ENCODE measurements around the gene DNAH17.

The DNAH17 gene

GRCh38 chr17:78493450-78493849 lies 83.7 kb downstream of the DNAH17 start:
- Mint-ChIP-seq H3K4me1 (no peaks in the 10 kb centered on the region), H3K36me3 (ENCODE audit: low read depth) (no peaks in the 10 kb centered on the region), H3K9me3 (no peaks in the 10 kb centered on the region), H3K27ac (no peak overlapping the region), H3K27me3 (ENCODE audit: low read depth) (peaks cover 11% of the 10 kb centered on the region), H3K4me3 (no peak overlapping the region)
- TF ChIP-seq, protein P1, sequence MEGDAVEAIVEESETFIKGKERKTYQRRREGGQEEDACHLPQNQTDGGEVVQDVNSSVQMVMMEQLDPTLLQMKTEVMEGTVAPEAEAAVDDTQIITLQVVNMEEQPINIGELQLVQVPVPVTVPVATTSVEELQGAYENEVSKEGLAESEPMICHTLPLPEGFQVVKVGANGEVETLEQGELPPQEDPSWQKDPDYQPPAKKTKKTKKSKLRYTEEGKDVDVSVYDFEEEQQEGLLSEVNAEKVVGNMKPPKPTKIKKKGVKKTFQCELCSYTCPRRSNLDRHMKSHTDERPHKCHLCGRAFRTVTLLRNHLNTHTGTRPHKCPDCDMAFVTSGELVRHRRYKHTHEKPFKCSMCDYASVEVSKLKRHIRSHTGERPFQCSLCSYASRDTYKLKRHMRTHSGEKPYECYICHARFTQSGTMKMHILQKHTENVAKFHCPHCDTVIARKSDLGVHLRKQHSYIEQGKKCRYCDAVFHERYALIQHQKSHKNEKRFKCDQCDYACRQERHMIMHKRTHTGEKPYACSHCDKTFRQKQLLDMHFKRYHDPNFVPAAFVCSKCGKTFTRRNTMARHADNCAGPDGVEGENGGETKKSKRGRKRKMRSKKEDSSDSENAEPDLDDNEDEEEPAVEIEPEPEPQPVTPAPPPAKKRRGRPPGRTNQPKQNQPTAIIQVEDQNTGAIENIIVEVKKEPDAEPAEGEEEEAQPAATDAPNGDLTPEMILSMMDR (IDR thresholded peaks at IDR 0.05; ENCODE audit: unreplicated experiment in 3 of 3), result no peak

GRCh38 chr17:78492116-78492799 lies 84.9 kb downstream of the DNAH17 start:
- Mint-ChIP-seq H3K4me3 (no peak overlapping the region), H3K27me3 (ENCODE audit: low read depth) (peaks cover 11% of the 10 kb centered on the region), H3K9me3 (no peaks in the 10 kb centered on the region), H3K4me1 (no peaks in the 10 kb centered on the region), H3K36me3 (ENCODE audit: low read depth) (no peaks in the 10 kb centered on the region), H3K27ac (no peak overlapping the region)
- TF ChIP-seq, protein P1 (IDR thresholded peaks at IDR 0.05; ENCODE audit: unreplicated experiment in 3 of 3), result no peak

- no peaks in the 10 kb centered on the region for H3K4me1 Mint-ChIP-seq
- H3K9me3 Mint-ChIP-seq, result no peaks in the 10 kb centered on the region
- no peak overlapping the region for H3K4me3 Mint-ChIP-seq
- H3K27me3 Mint-ChIP-seq (ENCODE audit: low read depth), result peaks cover 18% of the 10 kb centered on the region
- no peaks in the 10 kb centered on the region for H3K36me3 Mint-ChIP-seq (ENCODE audit: low read depth)
- TF ChIP-seq, protein P1 (IDR thresholded peaks at IDR 0.05; ENCODE audit: unreplicated experiment in 3 of 3), result no peak
- no peak overlapping the region for H3K27ac Mint-ChIP-seq
Measured at GRCh38 chr17:78491236-78492115, 85.7 kb downstream of the DNAH17 start.

DNA sequence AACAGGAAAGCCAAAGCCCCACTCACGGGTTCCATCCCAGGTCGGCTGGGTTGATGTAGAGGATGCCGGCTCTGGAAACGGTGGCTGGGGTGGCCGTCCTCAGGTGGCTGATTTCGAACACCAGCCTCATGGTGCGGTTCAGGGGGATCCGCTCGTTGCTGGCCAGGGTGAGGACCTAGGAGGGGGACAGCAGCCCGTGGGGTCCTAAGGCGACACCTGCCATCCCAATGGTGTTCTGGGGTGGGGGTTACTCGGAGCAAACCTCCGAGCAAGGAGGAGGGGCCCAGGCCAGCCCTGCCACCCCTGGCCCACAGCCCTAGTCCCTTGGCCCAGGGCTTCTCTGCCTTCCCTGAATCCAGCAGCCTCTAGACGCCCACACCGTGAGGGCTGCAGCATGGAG lies 86.5 kb downstream of the DNAH17 start:
- H3K27ac Mint-ChIP-seq, result no peak overlapping the region
- no peaks in the 10 kb centered on the region for H3K36me3 Mint-ChIP-seq (ENCODE audit: low read depth)
- no peaks in the 10 kb centered on the region for H3K9me3 Mint-ChIP-seq
- H3K4me3 Mint-ChIP-seq, result no peak overlapping the region
- TF ChIP-seq, protein P1 (IDR thresholded peaks at IDR 0.05; ENCODE audit: unreplicated experiment in 3 of 3), result no peak
- peaks cover 21% of the 10 kb centered on the region for H3K27me3 Mint-ChIP-seq (ENCODE audit: low read depth)
- H3K4me1 Mint-ChIP-seq, result no peaks in the 10 kb centered on the region

GRCh38 chr17:78490156-78490555 lies 87.0 kb downstream of the DNAH17 start:
- no peaks in the 10 kb centered on the region for H3K36me3 Mint-ChIP-seq (ENCODE audit: low read depth)
- no peak overlapping the region for H3K4me3 Mint-ChIP-seq
- H3K4me1 Mint-ChIP-seq, result no peaks in the 10 kb centered on the region
- TF ChIP-seq, protein P1 (IDR thresholded peaks at IDR 0.05; ENCODE audit: unreplicated experiment in 3 of 3), result no peak
- no peaks in the 10 kb centered on the region for H3K9me3 Mint-ChIP-seq
- H3K27me3 Mint-ChIP-seq (ENCODE audit: low read depth), result peaks cover 26% of the 10 kb centered on the region
- no peak overlapping the region for H3K27ac Mint-ChIP-seq
